ENCODE measurements around the gene MAD2L2. TPM values are rescaled to one million over a fixed set of nuclear protein-coding genes. Genes with fewer than 3 reads are reported as not detected.

MAD2L2 gene
- polyA plus RNA-seq, 1 experiment: 77.1 TPM

GRCh38 chr1:11658542-11658941, 22.4 kb downstream of the MAD2L2 start:
- no peak overlapping the region for H3K4me3 ChIP-seq (ENCODE audit: low read depth, low read length)
- peaks cover 15% of the 10 kb centered on the region for H3K36me3 ChIP-seq (ENCODE audit: control insufficient read depth, insufficient read depth, low read length)
- ChIA-PET CTCF (interaction anchor here (1.4 to 1.7 kb wide), 2 partner anchors 10 to 61 kb away, joined by 5 read pairs; no protein-coding TSS in a partner anchor), POLR2A (no interaction called here)
- TF ChIP-seq CTCF (IDR thresholded peaks at IDR 0.05; ENCODE audit: insufficient read depth, low read depth, low read length): no peak
- DNase-seq (ENCODE audit: low read depth): no peak
- H3K27me3 ChIP-seq (ENCODE audit: control insufficient read depth, insufficient read depth, low read length): no peaks in the 10 kb centered on the region

DNA sequence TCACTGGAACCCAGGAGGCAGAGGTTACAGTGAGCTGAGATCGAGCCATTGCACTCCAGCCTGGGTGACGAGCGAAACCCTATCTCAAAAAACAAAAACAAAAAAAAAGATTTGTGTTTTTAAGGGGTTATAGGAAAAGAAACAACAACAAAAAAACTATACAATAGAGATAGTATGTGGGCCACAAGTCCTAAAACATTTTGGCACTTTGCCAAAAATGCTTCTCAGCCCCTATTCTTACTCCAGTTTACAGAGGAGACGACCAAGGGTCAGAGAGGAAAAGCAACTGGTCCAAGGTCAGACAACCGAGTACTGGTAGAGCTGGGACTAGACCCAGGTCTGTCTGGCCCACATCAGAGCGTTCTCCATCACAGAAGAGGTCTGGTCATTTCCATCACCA, 23.3 kb downstream of the MAD2L2 start:
- no peak for TF ChIP-seq CTCF (IDR thresholded peaks at IDR 0.05; ENCODE audit: insufficient read depth, low read depth, low read length)
- Histone ChIP-seq H3K4me3 (ENCODE audit: low read depth, low read length) (no peak overlapping the region), H3K36me3 (ENCODE audit: control insufficient read depth, insufficient read depth, low read length) (peaks cover 15% of the 10 kb centered on the region), H3K27me3 (ENCODE audit: control insufficient read depth, insufficient read depth, low read length) (no peaks in the 10 kb centered on the region)
- DNase-seq (ENCODE audit: low read depth): no peak
- CTCF ChIA-PET: interaction anchor here (0.9 to 1.7 kb wide), 3 partner anchors 9 to 62 kb away, joined by 3 to 5 read pairs (median 4); no protein-coding TSS in a partner anchor
- POLR2A ChIA-PET: no interaction called here

- Histone ChIP-seq H3K4me3 (ENCODE audit: low read depth, low read length) (peak overlapping the region; percentile 84), H3K27me3 (ENCODE audit: control insufficient read depth, insufficient read depth, low read length) (no peaks in the 10 kb centered on the region), H3K36me3 (ENCODE audit: control insufficient read depth, insufficient read depth, low read length) (peaks cover 8% of the 10 kb centered on the region)
- no peak for TF ChIP-seq CTCF (IDR thresholded peaks at IDR 0.05; ENCODE audit: insufficient read depth, low read depth, low read length)
- POLR2A ChIA-PET: interaction anchor here (1.0 kb wide), 1 partner anchor 9 kb away, joined by 5 read pairs; the partner anchor contains the start of gene FBXO6
- CTCF ChIA-PET: interaction anchor here (0.6 to 2.8 kb wide), 4 partner anchors 9 to 618 kb away, joined by 3 to 17 read pairs (median 3); partner anchors contain the start of gene FBXO6
- DNase-seq (ENCODE audit: low read depth): no peak
Observed at GRCh38 chr1:11654939-11655808, 25.8 kb downstream of the MAD2L2 start.

GRCh38 chr1:11654137-11654938, 26.6 kb downstream of the MAD2L2 start, which contains the start of the genes FBXO2 and FBXO44:
Gene FBXO2, minus strand, starts transcription at chr1:11654429. Its CDS starts 89 bp downstream, at chr1:11654340.
Gene FBXO44, plus strand, starts transcription at chr1:11654877. Its CDS starts 959 bp downstream, at chr1:11655836.
- Histone ChIP-seq H3K27me3 (ENCODE audit: control insufficient read depth, insufficient read depth, low read length) (0 out of 2 replicates have a peak, but pooled peaks cover 4% of the 10 kb centered on the region), H3K4me3 (ENCODE audit: low read depth, low read length) (peak within 1 kb of the TSS; percentile 84), H3K36me3 (ENCODE audit: control insufficient read depth, insufficient read depth, low read length) (peaks cover 4% of the 10 kb centered on the region; the same call in 1 of the 2 replicates)
- no peak for TF ChIP-seq CTCF (IDR thresholded peaks at IDR 0.05; ENCODE audit: insufficient read depth, low read depth, low read length)
- ChIA-PET POLR2A (no interaction called here), CTCF (interaction anchor here (1.5 to 2.8 kb wide), 4 partner anchors 9 to 618 kb away, joined by 5 to 18 read pairs (median 15); partner anchors contain the start of gene FBXO6)
- no peak for DNase-seq (ENCODE audit: low read depth)

All from BJ (cell line).